Stimulated activated CD8-positive, alpha-beta memory T cell treated with anti-CD3 and anti-CD28 coated beads, Interleukin-12 subunit alpha, Interleukin-12 subunit beta, amount 100 ng/mL, for 4 hours (primary cell): ENCODE measurements around the gene EFNA3.
"Not testable (repeated sequence)": the region's sequence is repeated elsewhere in the genome, so short reads cannot be mapped to it uniquely, and the experiment has no call there.

Experiments
- DNase-seq: peaks from one replicate; pipeline ENCODE4 v3.0.0-alpha.2; 2020; ENCODE audit warnings: low read depth

Gene EFNA3

GRCh38 chr1:155110826-155111225 lies 32.2 kb downstream of the EFNA3 start:
- DNase-seq = no peak

- no peak for DNase-seq
Measured at GRCh38 chr1:155113450-155113980, 34.9 kb downstream of the EFNA3 start.

- no peak for DNase-seq
Measured at GRCh38 chr1:155116113-155116764, 37.6 kb downstream of the EFNA3 start.

GRCh38 chr1:155117610-155118009 lies 39.0 kb downstream of the EFNA3 start:
- no peak for DNase-seq

- not testable (repeated sequence) for DNase-seq
Measured at GRCh38 chr1:155118090-155118489, 39.5 kb downstream of the EFNA3 start.

- no peak for DNase-seq
Measured at GRCh38 chr1:155120253-155120652, 41.6 kb downstream of the EFNA3 start.

- DNase-seq = no peak
Measured at GRCh38 chr1:155121249-155121648, 42.6 kb downstream of the EFNA3 start.

GRCh38 chr1:155122308-155122707 lies 43.7 kb downstream of the EFNA3 start:
- no peak for DNase-seq

GRCh38 chr1:155123801-155124200 lies 45.2 kb downstream of the EFNA3 start:
- no peak for DNase-seq

- DNase-seq = no peak
Measured at GRCh38 chr1:155124503-155125463, 46.1 kb downstream of the EFNA3 start.

- DNase-seq = no peak
Measured at GRCh38 chr1:155125511-155125945, 46.9 kb downstream of the EFNA3 start.

- no peak for DNase-seq
Measured at GRCh38 chr1:155125946-155126555, 47.4 kb downstream of the EFNA3 start.

- DNase-seq = peak; percentile 22
Measured at GRCh38 chr1:155126556-155127104, 48.0 kb downstream of the EFNA3 start.

- peak; percentile 34 for DNase-seq
Measured at GRCh38 chr1:155127105-155127966, 48.7 kb downstream of the EFNA3 start, which contains the start of gene EFNA1. Gene EFNA1 (plus strand): TSS chr1:155127876. CDS start chr1:155127978, 102 bp downstream.

- DNase-seq = no peak
Measured at GRCh38 chr1:155127967-155128754, 49.5 kb downstream of the EFNA3 start.

GRCh38 chr1:155128755-155129473 lies 50.3 kb downstream of the EFNA3 start:
- DNase-seq = no peak

- DNase-seq = no peak
Measured at GRCh38 chr1:155130272-155131006, 51.8 kb downstream of the EFNA3 start.

- DNase-seq = no peak
Measured at GRCh38 chr1:155131285-155131684, 52.6 kb downstream of the EFNA3 start.

GRCh38 chr1:155131856-155132255 lies 53.2 kb downstream of the EFNA3 start:
- DNase-seq = no peak
